ENCODE measurements around the gene TGFBRAP1. TPM values are rescaled to one million over a fixed set of nuclear protein-coding genes. Genes with fewer than 3 reads are reported as not detected.

Gene TGFBRAP1
- total and polyA plus RNA-seq, 9 of the 15 experiments (the other 6 are each of a cell fraction or from before 2014, with no cell fraction given): 3.7 to 18.0 (median 11.0) TPM

DNA sequence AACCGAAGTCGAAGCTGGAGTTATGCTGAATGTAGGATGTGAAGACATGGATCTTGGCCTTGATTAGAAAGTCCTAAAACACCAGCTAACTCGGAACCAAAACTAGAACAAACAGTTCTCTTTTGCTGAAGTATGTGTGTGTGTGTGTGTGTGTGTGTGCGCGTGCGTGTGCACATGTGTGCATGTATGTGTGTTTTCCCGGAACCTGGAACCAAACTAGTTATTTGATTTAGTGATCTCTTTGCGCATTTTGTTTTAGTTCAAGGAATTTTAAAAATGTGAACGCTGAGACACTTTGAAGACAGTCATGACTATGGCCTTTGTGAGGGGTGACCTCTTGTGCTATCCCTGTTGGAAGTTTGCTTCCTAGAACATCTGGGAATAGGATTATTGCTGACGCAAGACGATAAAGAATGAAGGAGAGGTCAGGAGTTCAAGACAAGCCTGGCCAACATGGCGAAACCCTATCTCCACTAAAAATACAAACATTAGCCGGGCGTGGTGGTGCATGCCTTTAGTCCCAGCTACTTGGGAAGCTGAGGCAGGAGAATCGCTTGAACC is 45.5 kb upstream of the TGFBRAP1 start (continued):
- TF ChIP-seq, protein P1, sequence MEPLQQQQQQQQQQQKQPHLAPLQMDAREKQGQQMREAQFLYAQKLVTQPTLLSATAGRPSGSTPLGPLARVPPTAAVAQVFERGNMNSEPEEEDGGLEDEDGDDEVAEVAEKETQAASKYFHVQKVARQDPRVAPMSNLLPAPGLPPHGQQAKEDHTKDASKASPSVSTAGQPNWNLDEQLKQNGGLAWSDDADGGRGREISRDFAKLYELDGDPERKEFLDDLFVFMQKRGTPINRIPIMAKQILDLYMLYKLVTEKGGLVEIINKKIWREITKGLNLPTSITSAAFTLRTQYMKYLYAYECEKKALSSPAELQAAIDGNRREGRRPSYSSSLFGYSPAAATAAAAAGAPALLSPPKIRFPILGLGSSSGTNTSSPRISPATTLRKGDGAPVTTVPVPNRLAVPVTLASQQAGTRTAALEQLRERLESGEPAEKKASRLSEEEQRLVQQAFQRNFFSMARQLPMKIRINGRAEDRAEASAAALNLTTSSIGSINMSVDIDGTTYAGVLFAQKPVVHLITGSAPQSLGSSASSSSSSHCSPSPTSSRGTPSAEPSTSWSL (CRISPR knock-in tag; IDR thresholded peaks at IDR 0.05; ENCODE audit: borderline replicate concordance): no peak
- TF ChIP-seq, protein P2, sequence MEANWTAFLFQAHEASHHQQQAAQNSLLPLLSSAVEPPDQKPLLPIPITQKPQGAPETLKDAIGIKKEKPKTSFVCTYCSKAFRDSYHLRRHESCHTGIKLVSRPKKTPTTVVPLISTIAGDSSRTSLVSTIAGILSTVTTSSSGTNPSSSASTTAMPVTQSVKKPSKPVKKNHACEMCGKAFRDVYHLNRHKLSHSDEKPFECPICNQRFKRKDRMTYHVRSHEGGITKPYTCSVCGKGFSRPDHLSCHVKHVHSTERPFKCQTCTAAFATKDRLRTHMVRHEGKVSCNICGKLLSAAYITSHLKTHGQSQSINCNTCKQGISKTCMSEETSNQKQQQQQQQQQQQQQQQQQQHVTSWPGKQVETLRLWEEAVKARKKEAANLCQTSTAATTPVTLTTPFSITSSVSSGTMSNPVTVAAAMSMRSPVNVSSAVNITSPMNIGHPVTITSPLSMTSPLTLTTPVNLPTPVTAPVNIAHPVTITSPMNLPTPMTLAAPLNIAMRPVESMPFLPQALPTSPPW (CRISPR knock-in tag; IDR thresholded peaks at IDR 0.05): no peak
- no peak for TF ChIP-seq PHTF2 (CRISPR knock-in tag; IDR thresholded peaks at IDR 0.05)
- TF ChIP-seq, protein P3, sequence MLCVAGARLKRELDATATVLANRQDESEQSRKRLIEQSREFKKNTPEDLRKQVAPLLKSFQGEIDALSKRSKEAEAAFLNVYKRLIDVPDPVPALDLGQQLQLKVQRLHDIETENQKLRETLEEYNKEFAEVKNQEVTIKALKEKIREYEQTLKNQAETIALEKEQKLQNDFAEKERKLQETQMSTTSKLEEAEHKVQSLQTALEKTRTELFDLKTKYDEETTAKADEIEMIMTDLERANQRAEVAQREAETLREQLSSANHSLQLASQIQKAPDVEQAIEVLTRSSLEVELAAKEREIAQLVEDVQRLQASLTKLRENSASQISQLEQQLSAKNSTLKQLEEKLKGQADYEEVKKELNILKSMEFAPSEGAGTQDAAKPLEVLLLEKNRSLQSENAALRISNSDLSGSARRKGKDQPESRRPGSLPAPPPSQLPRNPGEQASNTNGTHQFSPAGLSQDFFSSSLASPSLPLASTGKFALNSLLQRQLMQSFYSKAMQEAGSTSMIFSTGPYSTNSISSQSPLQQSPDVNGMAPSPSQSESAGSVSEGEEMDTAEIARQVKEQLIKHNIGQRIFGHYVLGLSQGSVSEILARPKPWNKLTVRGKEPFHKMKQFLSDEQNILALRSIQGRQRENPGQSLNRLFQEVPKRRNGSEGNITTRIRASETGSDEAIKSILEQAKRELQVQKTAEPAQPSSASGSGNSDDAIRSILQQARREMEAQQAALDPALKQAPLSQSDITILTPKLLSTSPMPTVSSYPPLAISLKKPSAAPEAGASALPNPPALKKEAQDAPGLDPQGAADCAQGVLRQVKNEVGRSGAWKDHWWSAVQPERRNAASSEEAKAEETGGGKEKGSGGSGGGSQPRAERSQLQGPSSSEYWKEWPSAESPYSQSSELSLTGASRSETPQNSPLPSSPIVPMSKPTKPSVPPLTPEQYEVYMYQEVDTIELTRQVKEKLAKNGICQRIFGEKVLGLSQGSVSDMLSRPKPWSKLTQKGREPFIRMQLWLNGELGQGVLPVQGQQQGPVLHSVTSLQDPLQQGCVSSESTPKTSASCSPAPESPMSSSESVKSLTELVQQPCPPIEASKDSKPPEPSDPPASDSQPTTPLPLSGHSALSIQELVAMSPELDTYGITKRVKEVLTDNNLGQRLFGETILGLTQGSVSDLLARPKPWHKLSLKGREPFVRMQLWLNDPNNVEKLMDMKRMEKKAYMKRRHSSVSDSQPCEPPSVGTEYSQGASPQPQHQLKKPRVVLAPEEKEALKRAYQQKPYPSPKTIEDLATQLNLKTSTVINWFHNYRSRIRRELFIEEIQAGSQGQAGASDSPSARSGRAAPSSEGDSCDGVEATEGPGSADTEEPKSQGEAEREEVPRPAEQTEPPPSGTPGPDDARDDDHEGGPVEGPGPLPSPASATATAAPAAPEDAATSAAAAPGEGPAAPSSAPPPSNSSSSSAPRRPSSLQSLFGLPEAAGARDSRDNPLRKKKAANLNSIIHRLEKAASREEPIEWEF (CRISPR knock-in tag; IDR thresholded peaks at IDR 0.05): no peak
- no peak for TF ChIP-seq MAZ (CRISPR knock-in tag; conservative IDR thresholded peaks at IDR 0.05 in 1 of 2, IDR thresholded peaks at IDR 0.05 in 1 of 2)
- TF ChIP-seq BDP1 (IDR thresholded peaks at IDR 0.05; ENCODE audit: insufficient read depth, insufficient read length): no peak
